ENCODE data around the gene PRDX3.

DNA sequence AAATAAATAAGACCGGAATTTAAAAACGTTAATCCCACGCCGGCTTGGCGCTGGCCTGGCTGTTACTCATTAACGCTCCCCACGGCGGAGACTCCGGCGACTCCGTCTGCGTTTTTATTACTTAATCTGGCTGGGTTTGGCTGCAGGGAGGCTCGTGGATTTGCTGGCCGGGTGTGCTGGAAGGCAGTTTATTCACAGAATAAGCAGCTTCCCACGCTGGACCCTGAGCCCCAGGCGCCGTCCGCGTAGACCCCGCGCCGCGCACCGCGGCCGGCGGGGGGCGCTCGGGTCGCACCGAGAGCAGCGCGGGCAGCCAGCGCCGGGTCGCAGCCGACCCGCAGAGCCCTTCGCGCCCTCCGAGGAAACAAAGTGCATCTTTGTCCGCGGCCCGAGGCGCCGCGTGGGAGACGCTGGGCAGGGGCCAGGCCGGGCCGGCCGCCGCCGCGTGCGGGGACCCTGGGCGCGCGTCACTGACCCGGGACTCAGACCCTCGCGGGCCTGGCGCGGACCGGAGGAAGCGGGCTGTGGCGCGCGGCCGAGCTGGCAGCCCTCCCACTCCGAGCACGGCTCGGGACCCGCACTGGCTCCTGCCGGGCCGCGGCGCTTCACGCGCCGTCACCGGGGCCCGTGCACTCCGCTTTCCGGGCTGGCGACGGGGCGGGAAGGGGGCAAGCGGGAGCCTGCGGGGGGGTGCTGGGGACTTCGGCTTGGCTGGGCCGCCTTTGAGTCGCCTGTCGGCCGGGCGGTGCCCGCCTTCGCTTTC lies 28.2 kb upstream of the PRDX3 start:
- TF ChIP-seq, protein P1, sequence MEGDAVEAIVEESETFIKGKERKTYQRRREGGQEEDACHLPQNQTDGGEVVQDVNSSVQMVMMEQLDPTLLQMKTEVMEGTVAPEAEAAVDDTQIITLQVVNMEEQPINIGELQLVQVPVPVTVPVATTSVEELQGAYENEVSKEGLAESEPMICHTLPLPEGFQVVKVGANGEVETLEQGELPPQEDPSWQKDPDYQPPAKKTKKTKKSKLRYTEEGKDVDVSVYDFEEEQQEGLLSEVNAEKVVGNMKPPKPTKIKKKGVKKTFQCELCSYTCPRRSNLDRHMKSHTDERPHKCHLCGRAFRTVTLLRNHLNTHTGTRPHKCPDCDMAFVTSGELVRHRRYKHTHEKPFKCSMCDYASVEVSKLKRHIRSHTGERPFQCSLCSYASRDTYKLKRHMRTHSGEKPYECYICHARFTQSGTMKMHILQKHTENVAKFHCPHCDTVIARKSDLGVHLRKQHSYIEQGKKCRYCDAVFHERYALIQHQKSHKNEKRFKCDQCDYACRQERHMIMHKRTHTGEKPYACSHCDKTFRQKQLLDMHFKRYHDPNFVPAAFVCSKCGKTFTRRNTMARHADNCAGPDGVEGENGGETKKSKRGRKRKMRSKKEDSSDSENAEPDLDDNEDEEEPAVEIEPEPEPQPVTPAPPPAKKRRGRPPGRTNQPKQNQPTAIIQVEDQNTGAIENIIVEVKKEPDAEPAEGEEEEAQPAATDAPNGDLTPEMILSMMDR (conservative IDR thresholded peaks at IDR 0.05 in 1 of 2, IDR thresholded peaks at IDR 0.05 in 1 of 2; ENCODE audit: extremely low read depth in 1 of 2, insufficient read depth in 1 of 2, low read depth in 1 of 2, low read length in 2 of 2), result peak; percentile 49 to 53
- no peak for TF ChIP-seq EZH2 (IDR thresholded peaks at IDR 0.05; ENCODE audit: borderline replicate concordance, low read length)
